Mammary epithelial cell (primary cell): ENCODE data around the gene CSRNP2.

Experiments
- CTCF ChIP-seq, 2 donors: IDR thresholded peaks in 1 of 2; conservative IDR thresholded peaks in 1 of 2; 2 replicates each; pipeline ENCODE4 v1.5.1; 2011 to 2012; ENCODE audit warnings: inconsistent platforms in 2 of 2, low read length in 2 of 2, mild to moderate bottlenecking in 2 of 2, control low read depth in 1 of 2, low read depth in 1 of 2; ENCODE audit not compliant: insufficient read depth in 1 of 2; ENCODE audit errors: extremely low read depth in 1 of 2
- EZH2 ChIP-seq: IDR thresholded peaks from 2 replicates; pipeline ENCODE4 v1.6.1; 2012; ENCODE audit warnings: low read length, inconsistent platforms, borderline replicate concordance

- TF ChIP-seq CTCF (conservative IDR thresholded peaks at IDR 0.05 in 1 of 2, IDR thresholded peaks at IDR 0.05 in 1 of 2; ENCODE audit: extremely low read depth in 1 of 2, insufficient read depth in 1 of 2, low read depth in 1 of 2, low read length in 2 of 2), result no peak
- TF ChIP-seq EZH2, result no peak
Measured at GRCh38 chr12:51028813-51029150, 54.6 kb downstream of the CSRNP2 start.
